Fibroblast of skin of abdomen (primary cell): ENCODE measurements around the gene MRAS.
"Not testable (repeated sequence)": the region's sequence is repeated elsewhere in the genome, so short reads cannot be mapped to it uniquely, and the experiment has no call there.

Experiments
- DNase-seq: peaks from one replicate; pipeline ENCODE4 v3.0.0-alpha.2; 2013

The MRAS gene

GRCh38 chr3:138390582-138390932 lies 42.2 kb downstream of the MRAS start:
- DNase-seq = no peak

GRCh38 chr3:138394156-138394555 lies 45.8 kb downstream of the MRAS start:
- DNase-seq = no peak

GRCh38 chr3:138394686-138395085 lies 46.3 kb downstream of the MRAS start:
- no peak for DNase-seq

- no peak for DNase-seq
Observed at GRCh38 chr3:138395865-138396751, 47.7 kb downstream of the MRAS start.

GRCh38 chr3:138396752-138397410 lies 48.5 kb downstream of the MRAS start:
- DNase-seq = no peak

GRCh38 chr3:138397983-138398382 lies 49.6 kb downstream of the MRAS start:
- no peak for DNase-seq

- DNase-seq = no peak
Observed at GRCh38 chr3:138398791-138399575, 50.6 kb downstream of the MRAS start.

- no peak for DNase-seq
Observed at GRCh38 chr3:138399766-138400165, 51.4 kb downstream of the MRAS start.

GRCh38 chr3:138400651-138401070 lies 52.3 kb downstream of the MRAS start:
- no peak for DNase-seq

GRCh38 chr3:138401834-138402233 lies 53.5 kb downstream of the MRAS start:
- DNase-seq = no peak

- DNase-seq = no peak
Observed at GRCh38 chr3:138404121-138404520, 55.7 kb downstream of the MRAS start.

- no peak for DNase-seq
Observed at GRCh38 chr3:138405001-138405400, 56.6 kb downstream of the MRAS start.

GRCh38 chr3:138405486-138405885 lies 57.1 kb downstream of the MRAS start:
- no peak for DNase-seq

- no peak for DNase-seq
Observed at GRCh38 chr3:138406606-138407005, 58.2 kb downstream of the MRAS start.

GRCh38 chr3:138407236-138407907 lies 59.0 kb downstream of the MRAS start:
- no peak for DNase-seq

- peak; percentile 23 for DNase-seq
Observed at GRCh38 chr3:138408751-138409570, 60.6 kb downstream of the MRAS start.

GRCh38 chr3:138412821-138413551 lies 64.6 kb downstream of the MRAS start:
- DNase-seq = peak; percentile 33

GRCh38 chr3:138416236-138416635 lies 67.9 kb downstream of the MRAS start:
- not testable (repeated sequence) for DNase-seq

GRCh38 chr3:138417559-138417982 lies 69.2 kb downstream of the MRAS start:
- peak; percentile 79 for DNase-seq

GRCh38 chr3:138418601-138419206 lies 70.3 kb downstream of the MRAS start:
- no peak for DNase-seq
